ENCODE data around the gene MOSPD3. TPM values are rescaled to one million over a fixed set of nuclear protein-coding genes. Genes with fewer than 3 reads are reported as not detected.
A peak's percentile ranks its signal among the peaks of the same experiment; 100 is the strongest.
"Not testable (repeated sequence)": the region's sequence is repeated elsewhere in the genome, so short reads cannot be mapped to it uniquely, and the experiment has no call there.

The MOSPD3 gene
- 5.8 TPM for total RNA-seq

GRCh38 chr7:100611983-100612729 lies at the start of gene MOSPD3:
TSS of gene MOSPD3 (plus strand) at chr7:100612540. CDS start at chr7:100612792, 252 bp downstream.
- peak; percentile 100 for DNase-seq

GRCh38 chr7:100563100-100563564 lies 49.2 kb upstream of the MOSPD3 start:
- no peak for DNase-seq

- DNase-seq = peak; percentile 17
Observed at GRCh38 chr7:100563809-100564400, 48.4 kb upstream of the MOSPD3 start.

DNA sequence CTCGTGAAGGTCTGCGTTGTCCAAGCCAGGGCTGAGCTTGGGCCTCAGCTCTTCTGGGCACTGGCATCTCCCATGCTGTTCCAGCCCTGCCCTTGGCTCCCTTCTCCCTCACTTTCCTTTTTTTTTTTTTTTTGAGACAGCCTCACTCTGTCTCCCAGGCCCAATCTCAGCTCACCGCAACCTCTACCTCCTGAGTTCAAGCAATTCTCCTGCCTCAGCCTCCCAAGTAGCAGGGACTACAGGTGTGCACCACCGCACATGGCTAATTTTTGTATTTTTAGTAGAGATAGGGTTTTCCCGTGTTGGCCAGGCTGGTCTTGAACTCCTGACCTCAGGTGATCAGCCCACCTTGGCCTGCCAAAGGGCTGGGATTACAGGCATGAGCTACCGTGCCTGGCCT lies 47.9 kb upstream of the MOSPD3 start:
- not testable (repeated sequence) for DNase-seq

DNA sequence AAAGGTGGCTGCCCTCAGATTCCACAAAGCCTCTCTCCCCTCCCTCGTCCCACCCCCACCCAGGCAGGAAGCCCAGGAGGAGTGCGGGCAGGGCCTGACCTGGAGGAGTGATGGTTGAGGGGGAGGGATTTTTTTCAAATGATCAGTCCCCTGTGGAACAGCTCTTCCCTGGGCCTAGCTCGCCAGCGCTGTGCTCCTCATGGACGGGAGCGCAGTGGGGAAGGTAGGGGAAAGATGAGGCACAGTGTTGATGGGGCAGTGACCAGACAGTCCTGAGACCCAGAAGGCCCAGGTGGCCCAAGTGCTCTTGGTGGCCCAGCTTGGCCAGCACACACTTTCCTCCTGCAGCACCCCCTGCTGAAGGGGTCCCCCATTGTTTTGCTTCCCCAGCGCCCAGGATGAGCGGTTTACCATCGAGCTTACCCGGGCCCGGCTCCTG lies 47.2 kb upstream of the MOSPD3 start:
- no peak for DNase-seq

DNA sequence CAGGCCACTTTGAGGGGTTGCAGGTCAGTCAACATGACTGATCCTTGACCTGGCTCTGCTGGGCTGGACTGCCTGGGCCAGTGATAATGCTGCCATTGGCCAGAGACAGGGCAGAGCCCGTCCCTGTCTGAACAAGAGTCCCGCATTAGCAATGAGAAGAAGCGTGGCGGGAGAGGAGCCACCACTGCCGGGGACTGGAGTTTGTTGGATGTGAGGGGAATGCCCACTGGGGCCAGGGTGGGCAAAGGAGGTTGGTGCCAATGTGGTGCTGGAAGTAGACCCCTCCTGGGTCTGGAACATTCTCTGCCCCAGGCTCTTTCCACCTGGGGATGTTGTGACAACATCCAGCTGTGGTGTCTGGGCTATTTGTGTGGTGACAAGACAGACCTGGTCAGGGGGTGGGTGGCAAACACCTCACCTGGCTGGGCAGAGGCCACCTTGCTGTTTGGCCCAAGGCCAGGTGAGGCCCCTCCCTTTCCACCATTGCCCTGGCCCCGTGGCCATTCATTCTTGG lies 46.3 kb upstream of the MOSPD3 start:
- no peak for DNase-seq

DNA sequence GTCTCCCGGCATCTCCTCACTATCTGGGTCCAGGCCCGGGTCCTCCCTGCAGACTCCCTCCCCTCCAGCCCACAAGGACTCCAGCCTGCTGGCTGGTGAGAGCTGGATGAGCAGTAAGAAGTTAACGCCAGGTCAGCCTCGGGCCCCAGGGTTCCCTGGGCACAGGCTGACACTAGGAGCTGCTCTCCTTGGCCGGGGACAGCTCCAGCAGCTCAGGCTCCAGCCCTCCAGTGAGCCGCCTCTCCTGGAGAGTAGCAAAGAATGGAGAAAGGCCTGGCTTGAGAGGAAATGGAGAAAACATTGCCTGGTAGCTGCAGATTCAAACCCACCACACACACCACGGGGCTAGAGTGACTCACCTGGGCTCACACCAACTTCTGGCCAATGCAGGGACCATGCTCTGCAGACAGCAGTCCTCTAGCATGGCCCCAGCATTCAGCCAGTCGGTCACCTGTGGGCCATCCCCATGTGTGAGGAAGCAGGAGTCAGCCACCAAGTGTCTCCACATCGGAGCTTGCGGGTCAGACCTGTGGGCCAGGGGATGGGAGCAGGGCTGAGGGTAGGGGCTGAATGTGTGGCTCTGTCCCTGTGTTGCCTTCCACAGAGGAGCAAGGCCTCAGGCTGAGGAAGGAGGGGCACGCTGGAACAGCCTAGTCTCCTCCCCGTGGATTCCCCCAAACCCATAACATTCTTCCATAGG lies 45.2 kb upstream of the MOSPD3 start:
- DNase-seq = no peak

DNA sequence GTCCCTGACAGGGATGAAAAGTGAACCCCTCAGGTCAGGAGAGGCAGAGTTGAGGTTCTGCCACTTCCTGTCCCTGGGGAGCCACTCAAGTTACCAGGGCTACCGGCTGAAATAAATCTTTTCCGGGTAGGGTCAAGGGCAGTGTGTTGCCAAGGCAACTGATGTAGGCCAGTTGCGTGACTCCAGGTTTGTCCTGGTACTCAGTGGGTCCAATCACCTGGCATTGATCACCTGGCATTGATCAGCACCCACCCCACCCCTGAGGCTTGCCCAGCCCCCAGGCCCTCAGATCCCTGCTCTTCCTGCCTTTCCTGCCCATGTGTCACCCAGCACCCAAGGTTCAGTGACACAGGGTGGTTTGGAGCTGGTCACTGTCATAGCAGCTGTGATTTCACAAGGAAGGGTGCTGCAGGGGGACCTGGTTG lies 44.6 kb upstream of the MOSPD3 start:
- DNase-seq = no peak

DNA sequence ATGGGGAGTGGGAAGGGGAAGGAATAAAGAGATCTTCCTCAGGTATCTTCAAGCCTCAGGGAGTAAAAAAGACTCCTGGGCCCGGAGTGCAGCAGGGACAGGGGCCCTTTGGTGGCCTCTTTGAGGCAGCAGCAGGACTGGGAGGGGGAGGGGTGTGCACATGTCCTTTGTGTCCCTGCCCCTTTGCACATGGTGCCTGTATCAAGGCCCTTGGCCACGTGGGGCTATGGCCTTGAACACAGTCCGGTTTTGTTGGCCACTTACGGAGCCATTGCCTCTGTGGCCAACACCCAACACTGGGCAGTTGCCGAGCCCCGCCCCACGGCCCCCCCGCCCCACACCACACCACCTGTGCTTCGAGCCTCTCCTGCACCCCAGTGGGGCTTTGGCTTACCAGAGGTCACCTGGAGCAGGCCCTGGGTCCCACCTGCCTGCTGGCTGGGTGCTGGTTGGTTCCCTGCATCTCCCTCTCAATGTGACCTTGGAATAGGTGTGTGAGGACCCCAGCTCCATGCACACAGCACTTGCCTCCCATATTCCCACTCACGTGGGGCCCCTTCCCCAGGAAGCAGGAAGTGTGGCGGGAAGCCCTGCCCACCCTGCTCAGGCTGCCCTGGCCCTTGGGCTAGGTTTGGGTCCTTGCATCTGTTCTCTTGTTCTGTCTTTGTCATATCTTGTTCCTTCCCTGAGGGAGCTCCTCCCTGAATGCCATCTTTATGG lies 44.0 kb upstream of the MOSPD3 start:
- no peak for DNase-seq

DNA sequence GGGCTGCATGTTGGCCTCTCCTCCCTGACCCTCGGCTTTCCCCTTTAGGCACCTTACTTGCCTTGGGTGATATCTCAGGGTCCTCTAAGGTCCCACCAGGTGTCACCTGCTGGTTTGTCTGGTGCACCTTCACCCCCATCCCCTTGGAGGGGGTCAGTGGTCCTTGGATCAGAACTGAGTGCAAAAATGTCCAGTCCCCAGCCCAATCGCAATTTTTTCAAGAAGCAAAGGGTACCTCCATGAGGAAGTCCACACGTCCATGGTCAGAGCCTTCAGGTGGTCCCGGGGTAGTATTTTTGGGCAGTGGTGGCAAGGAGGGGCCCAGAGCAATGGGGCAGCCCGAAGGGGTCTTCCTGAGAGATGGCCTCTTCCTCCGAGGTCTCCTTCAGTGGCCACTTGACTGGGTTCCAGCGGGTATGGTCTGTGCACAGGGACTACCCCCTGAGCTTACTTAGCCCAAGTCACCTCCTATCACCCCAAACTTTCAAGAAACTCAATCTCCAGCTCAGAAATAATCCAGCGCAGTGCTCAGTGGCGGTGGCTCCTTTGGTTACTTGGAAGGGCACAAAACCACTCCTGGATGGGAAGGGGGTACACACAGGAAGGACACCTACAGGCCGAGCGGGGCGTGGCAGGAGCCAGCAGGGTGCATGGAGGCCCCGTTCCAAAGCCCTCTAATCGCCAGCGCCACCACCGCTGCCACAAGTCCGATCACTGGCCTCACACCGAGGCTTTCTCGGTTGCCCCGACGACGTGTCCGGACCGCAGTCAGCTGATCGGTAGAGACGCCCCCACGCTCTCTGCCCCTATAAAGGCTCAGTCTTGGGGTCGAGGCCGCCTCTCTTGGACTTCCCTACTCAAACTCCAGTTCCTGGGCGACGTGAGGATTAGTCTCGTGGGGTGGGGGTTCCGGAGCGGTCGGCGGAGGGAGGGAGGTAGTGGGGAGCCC lies 43.2 kb upstream of the MOSPD3 start:
- DNase-seq = no peak

DNA sequence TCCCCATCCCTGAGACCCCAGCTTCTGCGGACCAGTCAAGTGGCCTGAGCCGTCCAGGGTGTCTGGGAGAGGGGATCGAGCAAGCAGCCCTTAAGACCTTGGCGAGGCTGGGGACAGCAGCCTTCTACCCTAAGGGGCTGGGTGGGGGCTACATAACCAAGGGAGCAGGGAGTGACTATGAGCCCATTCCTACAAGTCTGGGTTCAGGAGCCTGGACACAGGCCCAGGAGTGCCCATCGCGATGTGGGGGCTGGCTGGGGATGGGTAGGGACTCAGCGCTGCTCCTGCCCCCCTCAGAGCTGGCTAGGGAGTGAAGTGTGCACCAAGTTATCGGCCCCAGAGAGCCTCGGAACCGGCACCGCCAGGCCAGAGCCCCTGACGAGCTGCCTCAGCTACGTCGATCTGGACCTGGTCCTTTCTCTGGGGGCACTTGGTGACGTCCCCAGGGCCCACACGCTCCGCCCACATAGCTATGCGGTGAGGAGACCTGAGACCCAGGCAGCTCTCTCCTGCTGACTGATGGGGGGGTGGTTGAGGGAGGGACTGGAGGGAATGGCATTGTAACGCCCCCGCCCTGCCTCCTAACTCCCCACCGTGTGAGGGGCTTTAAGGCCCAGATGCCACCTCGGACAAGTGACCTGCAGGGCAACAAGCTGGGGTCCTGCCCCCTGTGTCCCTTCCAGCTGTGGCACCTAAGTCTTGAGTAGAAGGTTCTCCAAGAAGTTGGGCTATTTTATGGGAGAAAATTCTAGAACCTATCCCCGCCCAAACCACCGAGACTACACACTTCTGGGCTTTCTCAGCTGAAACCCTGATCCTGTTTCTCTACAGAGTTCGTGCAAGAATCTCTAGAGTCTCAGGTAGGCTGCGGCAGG lies 41.1 kb upstream of the MOSPD3 start:
- no peak for DNase-seq

DNA sequence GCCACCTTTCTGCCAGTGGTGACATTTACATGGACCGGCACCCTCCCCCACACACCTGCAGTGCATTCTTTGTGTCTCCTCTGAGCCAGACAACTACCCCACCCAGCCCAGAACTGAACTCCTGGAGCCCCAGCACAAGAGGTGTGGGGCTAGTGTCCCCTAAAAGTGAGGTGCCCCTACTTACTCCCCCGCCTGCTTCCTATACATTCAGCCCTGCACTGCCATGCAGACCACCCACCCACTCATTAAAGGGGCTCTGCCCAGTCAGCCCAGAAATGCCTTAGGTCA lies 40.6 kb upstream of the MOSPD3 start:
- DNase-seq = no peak

- no peak for DNase-seq
Observed at GRCh38 chr7:100572281-100572948, 39.9 kb upstream of the MOSPD3 start.

DNA sequence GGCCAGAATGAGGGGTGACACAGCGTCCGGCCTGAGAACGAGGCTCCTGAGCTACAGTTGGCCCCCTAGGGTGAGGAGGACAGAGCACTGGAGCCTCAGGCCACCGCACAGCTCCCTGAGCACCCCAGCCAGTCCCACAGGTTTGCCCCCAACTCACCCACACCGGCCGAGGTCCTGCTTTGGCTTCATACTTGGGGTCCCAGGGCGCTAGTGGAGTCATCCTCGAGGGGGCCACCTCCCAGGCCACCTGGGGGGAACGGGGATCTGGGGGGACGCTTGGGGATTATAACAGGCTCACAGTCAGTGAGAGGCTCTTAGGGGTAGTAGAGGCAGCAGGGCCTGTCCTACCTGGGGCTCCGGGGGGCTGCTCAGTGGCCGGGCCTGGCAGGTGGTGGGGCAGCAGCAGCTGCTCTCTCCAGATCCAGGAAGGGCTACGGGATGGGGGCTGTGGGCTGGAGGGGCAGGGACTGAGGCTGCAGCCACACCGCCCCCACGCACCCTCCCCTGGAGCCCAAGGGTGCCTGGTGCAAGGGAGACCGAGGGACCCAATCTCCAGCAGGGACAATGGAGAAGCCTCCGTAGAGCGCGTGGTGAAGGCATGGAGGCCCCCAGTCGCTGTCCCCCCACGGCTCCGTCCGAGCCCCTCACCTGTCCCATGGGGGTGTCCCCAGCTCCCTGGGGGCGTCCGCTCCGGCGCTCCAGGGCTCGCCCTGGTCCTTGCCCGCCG lies 39.2 kb upstream of the MOSPD3 start:
- no peak for DNase-seq

DNA sequence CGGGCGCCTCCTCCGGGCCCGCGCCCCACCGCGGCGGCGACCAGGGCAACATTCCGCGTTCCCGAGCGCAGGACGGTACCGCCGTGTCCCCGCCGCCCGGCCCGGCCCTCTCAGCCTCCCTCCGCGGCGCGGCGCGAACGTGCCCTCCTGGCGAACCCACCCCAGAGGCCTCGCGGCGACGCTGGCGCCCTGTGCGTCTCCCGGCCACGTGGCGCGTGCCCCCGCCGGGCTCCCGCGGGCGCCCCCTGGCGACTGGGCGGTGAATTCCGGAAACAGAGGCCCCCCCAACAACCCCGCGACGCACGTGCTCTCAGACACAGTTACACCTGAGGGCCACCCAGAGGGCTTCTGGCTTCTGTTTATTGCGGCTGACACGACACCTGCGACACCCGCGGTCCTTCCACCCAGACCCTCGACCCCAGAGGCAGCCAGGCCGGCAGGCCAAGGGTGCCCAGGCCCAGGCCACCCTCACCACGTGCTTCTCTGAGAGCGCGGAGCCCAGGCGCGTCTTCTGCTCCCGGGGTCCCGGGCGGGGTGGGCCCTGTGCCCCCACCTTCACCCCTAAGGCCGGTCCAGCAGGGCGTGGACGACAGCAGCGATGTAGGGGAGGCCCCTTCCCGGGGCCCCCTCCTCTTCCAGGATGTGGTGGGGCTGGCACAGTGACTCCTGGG lies 38.5 kb upstream of the MOSPD3 start, which contains the start of gene SAP25:
TSS of gene SAP25 (minus strand) at position 210 of the 671 bp plus-strand sequence. CDS start at position 52, 158 bp downstream.
- no peak for DNase-seq

- DNase-seq = no peak
Observed at GRCh38 chr7:100574362-100575205, 37.8 kb upstream of the MOSPD3 start.

DNA sequence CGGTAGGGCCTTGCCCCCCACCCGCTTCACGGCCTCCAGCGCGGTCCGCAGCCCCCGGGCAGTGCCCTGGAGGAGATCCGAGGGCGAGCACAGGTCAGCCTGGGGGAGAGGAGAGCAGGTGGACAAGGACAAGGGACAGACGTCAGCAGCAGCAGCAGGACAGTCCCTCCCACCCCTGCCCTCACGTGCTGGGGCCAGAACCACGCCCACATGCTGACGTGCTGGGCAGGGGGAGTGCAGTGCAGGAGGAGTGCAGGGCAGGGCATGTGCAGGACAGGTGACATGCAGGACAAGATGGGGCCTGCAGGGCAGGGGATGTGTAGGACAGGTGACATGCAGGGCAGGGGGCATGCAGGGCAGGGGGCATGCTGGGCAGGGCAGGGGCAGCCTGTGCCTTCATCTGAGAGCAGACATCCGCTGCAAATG lies 37.1 kb upstream of the MOSPD3 start:
- DNase-seq = no peak
